WTC11 (cell line): ENCODE results near the gene RAB35. TPM values are rescaled to one million over a fixed set of nuclear protein-coding genes. Genes with fewer than 3 reads are reported as not detected.

Source experiments
- ATAC-seq: fragments of 200-7000 bp; cut with Tn5 transposase; 2 replicates; pipeline ENCODE4 v1.10.0; 2021; ENCODE audit warnings: mild to moderate bottlenecking, moderate library complexity
- CTCF ChIA-PET: fragments of 300-600 bp; sonication (Branson Sonifier 250); formaldehyde crosslinking; loops from one replicate; lab custom pipeline; 2021; ENCODE audit warnings: antibody characterized with exemption; lab: Charles Lee
- POLR2A ChIA-PET: fragments of 350-600 bp; sonication (Branson Sonifier 250); formaldehyde crosslinking; loops from one replicate; lab custom pipeline; 2021; ENCODE audit warnings: antibody characterized with exemption; lab: Charles Lee
- DNase-seq: peaks from one replicate; pipeline ENCODE4 v3.0.0; 2021; ENCODE audit warnings: low spot score
- H3K27ac Mint-ChIP-seq: 2 replicates; pipeline ENCODE4 v1.8.0; 2021; ENCODE audit warnings: mixed read lengths
- H3K27me3 Mint-ChIP-seq: 2 replicates; pipeline ENCODE4 v1.8.0; 2021; ENCODE audit warnings: low read depth, mild to moderate bottlenecking, moderate library complexity, mixed read lengths
- H3K36me3 Mint-ChIP-seq: 2 replicates; pipeline ENCODE4 v1.8.0; 2021; ENCODE audit warnings: mixed read lengths
- H3K4me1 Mint-ChIP-seq: 2 replicates; pipeline ENCODE4 v1.8.0; 2022; ENCODE audit warnings: mixed read lengths
- H3K4me3 Mint-ChIP-seq: 2 replicates; pipeline ENCODE4 v1.8.0; 2021; ENCODE audit warnings: mild to moderate bottlenecking, moderate library complexity, mixed read lengths
- H3K9me3 Mint-ChIP-seq: 2 replicates; pipeline ENCODE4 v1.8.0; 2021; ENCODE audit warnings: mixed read lengths
- AR ChIP-seq: fragments of 250-450 bp; sonication (Bioruptor Pico); IDR thresholded peaks from 2 replicates; pipeline ENCODE4 v1.9.0; 2021; ENCODE audit warnings: mild to moderate bottlenecking
- ATF1 ChIP-seq: sonication (generic); formaldehyde crosslinking; IDR thresholded peaks from 2 replicates; pipeline ENCODE4 v1.8.1; 2023; ENCODE audit warnings: mild to moderate bottlenecking, moderate library complexity, missing genetic modification reagents
- ETV6 ChIP-seq: sonication (generic); formaldehyde crosslinking; IDR thresholded peaks from 2 replicates; pipeline ENCODE4 v1.8.1; 2022; ENCODE audit warnings: mild to moderate bottlenecking, missing genetic modification reagents
- FOXK1 ChIP-seq: sonication (generic); formaldehyde crosslinking; IDR thresholded peaks from 2 replicates; pipeline ENCODE4 v1.8.0; 2022; ENCODE audit warnings: mild to moderate bottlenecking, moderate library complexity, missing genetic modification reagents
- FOXP1 ChIP-seq: sonication (generic); formaldehyde crosslinking; IDR thresholded peaks from 2 replicates; pipeline ENCODE4 v1.8.0; 2022; ENCODE audit warnings: missing genetic modification reagents, mild to moderate bottlenecking, moderate library complexity, borderline replicate concordance
- GTF2I ChIP-seq: fragments of 250-450 bp; sonication (Bioruptor Pico); conservative IDR thresholded peaks from 2 replicates; pipeline ENCODE4 v1.4.0; 2021; ENCODE audit warnings: mild to moderate bottlenecking
- HMGA2 ChIP-seq: fragments of 250-450 bp; sonication (Bioruptor Pico); IDR thresholded peaks from 2 replicates; pipeline ENCODE4 v1.4.0; 2021; ENCODE audit warnings: mild to moderate bottlenecking, moderate library complexity
- IRF2 ChIP-seq: sonication (generic); formaldehyde crosslinking; IDR thresholded peaks from 2 replicates; pipeline ENCODE4 v1.8.0; 2022; ENCODE audit warnings: low read depth, missing genetic modification reagents, borderline replicate concordance
- NFYB ChIP-seq: sonication (generic); formaldehyde crosslinking; conservative IDR thresholded peaks from 2 replicates; pipeline ENCODE4 v1.8.0; 2022; ENCODE audit warnings: low read depth, missing genetic modification reagents
- NR2C2 ChIP-seq: sonication (generic); formaldehyde crosslinking; IDR thresholded peaks from 2 replicates; pipeline ENCODE4 v1.8.0; 2022; ENCODE audit warnings: mild to moderate bottlenecking, missing genetic modification reagents
- TEAD1 ChIP-seq: sonication (generic); formaldehyde crosslinking; IDR thresholded peaks from 2 replicates; pipeline ENCODE4 v1.8.0; 2022; ENCODE audit warnings: mild to moderate bottlenecking, missing genetic modification reagents
- USF1 ChIP-seq: sonication (generic); formaldehyde crosslinking; IDR thresholded peaks from 2 replicates; pipeline ENCODE4 v1.8.0; 2022; ENCODE audit warnings: mild to moderate bottlenecking, missing genetic modification reagents
- ZBTB21 ChIP-seq: sonication (generic); formaldehyde crosslinking; IDR thresholded peaks from 2 replicates; pipeline ENCODE4 v1.8.1; 2023; ENCODE audit warnings: mild to moderate bottlenecking, missing genetic modification reagents, borderline replicate concordance
- ZBTB43 ChIP-seq: sonication (generic); formaldehyde crosslinking; IDR thresholded peaks from 2 replicates; pipeline ENCODE4 v1.8.1; 2023; ENCODE audit warnings: mild to moderate bottlenecking, missing genetic modification reagents
- ZNF219 ChIP-seq: sonication (generic); formaldehyde crosslinking; IDR thresholded peaks from 2 replicates; pipeline ENCODE4 v1.8.0; 2023; ENCODE audit warnings: missing genetic modification reagents, mild to moderate bottlenecking, borderline replicate concordance
- ZNF232 ChIP-seq: sonication (generic); formaldehyde crosslinking; IDR thresholded peaks from 2 replicates; pipeline ENCODE4 v1.8.0; 2022; ENCODE audit warnings: mild to moderate bottlenecking, missing genetic modification reagents
- ZNF416 ChIP-seq: fragments of 250-450 bp; sonication (Bioruptor Pico); IDR thresholded peaks from 2 replicates; pipeline ENCODE4 v1.9.0; 2021; ENCODE audit warnings: mild to moderate bottlenecking, inconsistent platforms
- ZNF671 ChIP-seq: fragments of 250-450 bp; sonication (Bioruptor Pico); IDR thresholded peaks from 2 replicates; pipeline ENCODE4 v1.8.0; 2021; ENCODE audit warnings: mild to moderate bottlenecking
- ZSCAN18 ChIP-seq: fragments of 250-450 bp; sonication (Bioruptor Pico); IDR thresholded peaks from 2 replicates; pipeline ENCODE4 v2.1.2; 2022; ENCODE audit warnings: mild to moderate bottlenecking, moderate library complexity
- total RNA-seq: library from RNA; stranded (reverse); gene quantifications from 3 replicates; pipeline ENCODE4 v1.2.3, GENCODE V29; 2021
- TF ChIP-seq, protein P1 (sequence below): sonication (generic); formaldehyde crosslinking; IDR thresholded peaks from 2 replicates; pipeline ENCODE4 v1.8.1; 2022; ENCODE audit warnings: mild to moderate bottlenecking, moderate library complexity, missing genetic modification reagents
- TF ChIP-seq, protein P2 (sequence below): fragments of 250-450 bp; sonication (Bioruptor Pico); IDR thresholded peaks from 2 replicates; pipeline ENCODE4 v1.8.0; 2021; ENCODE audit warnings: mild to moderate bottlenecking
- TF ChIP-seq, protein P3 (sequence below): fragments of 250-450 bp; sonication (Bioruptor Pico); IDR thresholded peaks from 2 replicates; pipeline ENCODE4 v1.9.0; 2021; ENCODE audit warnings: moderate library complexity, mild to moderate bottlenecking, inconsistent platforms, borderline replicate concordance

Gene RAB35
- total RNA-seq, 1 experiment from 2014 or later = 44.5 TPM

DNA sequence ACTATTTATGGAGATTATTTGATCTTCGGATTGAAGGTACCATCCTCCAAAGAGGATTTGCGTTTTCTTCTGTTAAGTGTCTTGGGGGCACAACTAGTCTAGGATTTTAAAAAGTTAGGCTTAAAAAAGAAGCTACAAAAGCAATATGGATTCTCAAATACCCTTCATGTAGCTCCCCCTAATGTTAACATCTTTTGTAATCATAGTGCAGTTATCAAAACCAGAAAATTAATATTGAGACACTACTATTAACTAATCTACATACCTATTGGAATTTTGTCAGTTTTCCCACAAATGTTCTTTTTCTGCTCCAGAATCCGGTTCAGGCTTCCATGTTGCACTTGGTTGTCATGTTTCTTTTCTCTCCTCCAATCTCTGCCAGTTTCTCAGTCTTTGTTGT is 65.0 kb downstream of the RAB35 start:
- Mint-ChIP-seq H3K27ac (no peak overlapping the region), H3K4me3 (no peak overlapping the region), H3K27me3 (no peaks in the 10 kb centered on the region)
- DNase-seq (no peak), ATAC-seq (no peak)
- ChIA-PET CTCF (no interaction called here), POLR2A (no interaction called here)
- TF ChIP-seq ATF1 (CRISPR knock-in tag) (no peak), ETV6 (CRISPR knock-in tag) (no peak), NFYB (CRISPR knock-in tag) (no peak), HMGA2 (no peak), NR2C2 (CRISPR knock-in tag) (no peak), ZNF232 (CRISPR knock-in tag) (no peak), AR (no peak), ZSCAN18 (CRISPR knock-in tag) (no peak), GTF2I (CRISPR knock-in tag) (no peak), ZNF219 (CRISPR knock-in tag) (no peak), FOXK1 (no peak)
- TF ChIP-seq, protein P1, sequence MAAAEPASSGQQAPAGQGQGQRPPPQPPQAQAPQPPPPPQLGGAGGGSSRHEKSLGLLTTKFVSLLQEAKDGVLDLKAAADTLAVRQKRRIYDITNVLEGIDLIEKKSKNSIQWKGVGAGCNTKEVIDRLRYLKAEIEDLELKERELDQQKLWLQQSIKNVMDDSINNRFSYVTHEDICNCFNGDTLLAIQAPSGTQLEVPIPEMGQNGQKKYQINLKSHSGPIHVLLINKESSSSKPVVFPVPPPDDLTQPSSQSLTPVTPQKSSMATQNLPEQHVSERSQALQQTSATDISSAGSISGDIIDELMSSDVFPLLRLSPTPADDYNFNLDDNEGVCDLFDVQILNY (CRISPR knock-in tag) = no peak
- TF ChIP-seq, protein P2, sequence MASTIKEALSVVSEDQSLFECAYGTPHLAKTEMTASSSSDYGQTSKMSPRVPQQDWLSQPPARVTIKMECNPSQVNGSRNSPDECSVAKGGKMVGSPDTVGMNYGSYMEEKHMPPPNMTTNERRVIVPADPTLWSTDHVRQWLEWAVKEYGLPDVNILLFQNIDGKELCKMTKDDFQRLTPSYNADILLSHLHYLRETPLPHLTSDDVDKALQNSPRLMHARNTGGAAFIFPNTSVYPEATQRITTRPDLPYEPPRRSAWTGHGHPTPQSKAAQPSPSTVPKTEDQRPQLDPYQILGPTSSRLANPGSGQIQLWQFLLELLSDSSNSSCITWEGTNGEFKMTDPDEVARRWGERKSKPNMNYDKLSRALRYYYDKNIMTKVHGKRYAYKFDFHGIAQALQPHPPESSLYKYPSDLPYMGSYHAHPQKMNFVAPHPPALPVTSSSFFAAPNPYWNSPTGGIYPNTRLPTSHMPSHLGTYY = no peak
- TF ChIP-seq, protein P3, sequence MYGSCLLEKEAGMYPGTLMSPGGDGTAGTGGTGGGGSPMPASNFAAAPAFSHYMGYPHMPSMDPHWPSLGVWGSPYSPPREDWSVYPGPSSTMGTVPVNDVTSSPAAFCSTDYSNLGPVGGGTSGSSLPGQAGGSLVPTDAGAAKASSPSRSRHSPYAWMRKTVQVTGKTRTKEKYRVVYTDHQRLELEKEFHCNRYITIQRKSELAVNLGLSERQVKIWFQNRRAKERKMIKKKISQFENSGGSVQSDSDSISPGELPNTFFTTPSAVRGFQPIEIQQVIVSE (CRISPR knock-in tag) = no peak
- TF ChIP-seq, all 79 proteins: peak for 0
- peaks cover 8% of the 10 kb centered on the region for H3K9me3 Mint-ChIP-seq
- no peaks in the 10 kb centered on the region for H3K4me1 Mint-ChIP-seq
- H3K36me3 Mint-ChIP-seq = peaks cover 4% of the 10 kb centered on the region; the same call in 1 of the 2 replicates

DNA sequence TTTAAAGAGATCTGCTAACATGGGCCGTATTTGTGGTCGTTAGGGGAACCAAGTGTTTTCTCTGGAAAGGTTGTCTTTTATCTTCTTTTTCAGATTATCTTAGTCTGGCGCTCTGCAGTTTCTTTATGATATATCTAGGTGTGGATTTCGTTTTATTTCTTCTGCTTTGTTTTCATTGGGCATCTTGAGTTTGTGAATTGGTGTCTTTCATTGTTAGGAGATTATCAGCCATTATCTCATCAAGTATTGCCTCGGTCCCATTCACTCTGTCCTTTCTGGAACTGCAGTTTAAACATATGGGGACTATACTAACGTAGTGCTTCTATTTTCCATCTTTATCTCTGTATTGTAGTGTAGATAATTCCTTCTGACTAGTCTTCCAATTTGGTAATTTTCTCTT is 67.1 kb downstream of the RAB35 start:
- TF ChIP-seq ZBTB43 (CRISPR knock-in tag) = no peak
- no peak for TF ChIP-seq FOXP1 (CRISPR knock-in tag)
- no peak for TF ChIP-seq TEAD1 (CRISPR knock-in tag)
- TF ChIP-seq ZNF671 (CRISPR knock-in tag) = no peak
- TF ChIP-seq ZBTB21 (CRISPR knock-in tag) = no peak
- no peak for TF ChIP-seq IRF2
- TF ChIP-seq, protein P3 (CRISPR knock-in tag) = no peak
- no peak for TF ChIP-seq ZNF416 (CRISPR knock-in tag)
- no peak for TF ChIP-seq USF1 (CRISPR knock-in tag)
- ChIA-PET CTCF (no interaction called here), POLR2A (no interaction called here)
- no peaks in the 10 kb centered on the region for H3K27me3 Mint-ChIP-seq
- peaks cover 9% of the 10 kb centered on the region for H3K9me3 Mint-ChIP-seq
- no peak overlapping the region for H3K4me3 Mint-ChIP-seq
- DNase-seq (no peak), ATAC-seq (no peak)
- no peaks in the 10 kb centered on the region for H3K4me1 Mint-ChIP-seq
- H3K36me3 Mint-ChIP-seq = peaks cover 5% of the 10 kb centered on the region
- H3K27ac Mint-ChIP-seq = no peak overlapping the region
